ENCODE measurements around the gene HMGCS1. TPM values are rescaled to one million over a fixed set of nuclear protein-coding genes. Genes with fewer than 3 reads are reported as not detected.

HMGCS1 gene
- total and polyA plus RNA-seq, 9 of the 15 experiments (the other 6 are each of a cell fraction or from before 2014, with no cell fraction given): 43.7 to 337 (median 111) TPM

DNA sequence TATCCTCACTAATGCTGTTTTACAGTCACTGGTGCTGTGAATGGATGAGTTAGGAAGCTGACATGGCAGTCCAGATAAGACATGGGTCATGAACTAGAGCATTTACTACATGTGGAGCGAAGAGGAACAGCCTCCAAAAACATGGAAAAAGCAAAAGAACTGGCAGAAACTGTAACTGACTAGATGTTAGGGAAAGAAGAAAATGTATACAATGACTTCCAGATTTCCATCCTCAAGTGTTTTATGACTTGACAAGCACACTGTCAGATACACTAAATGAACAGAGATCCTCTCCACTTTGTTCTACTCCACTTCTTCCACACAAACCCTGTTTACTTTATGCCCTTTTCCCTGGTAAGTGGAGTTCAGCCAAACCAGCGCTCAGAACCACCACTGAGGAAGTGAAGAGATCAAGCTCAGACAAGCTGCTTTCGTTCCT is 11.5 kb downstream of the HMGCS1 start (continued):
- TF ChIP-seq FOS (IDR thresholded peaks at IDR 0.05; ENCODE audit: extremely low read depth, insufficient read length): no peak
- no peak for TF ChIP-seq MED1 (CRISPR knock-in tag; IDR thresholded peaks at IDR 0.05; ENCODE audit: borderline replicate concordance)
- TF ChIP-seq, protein P1, sequence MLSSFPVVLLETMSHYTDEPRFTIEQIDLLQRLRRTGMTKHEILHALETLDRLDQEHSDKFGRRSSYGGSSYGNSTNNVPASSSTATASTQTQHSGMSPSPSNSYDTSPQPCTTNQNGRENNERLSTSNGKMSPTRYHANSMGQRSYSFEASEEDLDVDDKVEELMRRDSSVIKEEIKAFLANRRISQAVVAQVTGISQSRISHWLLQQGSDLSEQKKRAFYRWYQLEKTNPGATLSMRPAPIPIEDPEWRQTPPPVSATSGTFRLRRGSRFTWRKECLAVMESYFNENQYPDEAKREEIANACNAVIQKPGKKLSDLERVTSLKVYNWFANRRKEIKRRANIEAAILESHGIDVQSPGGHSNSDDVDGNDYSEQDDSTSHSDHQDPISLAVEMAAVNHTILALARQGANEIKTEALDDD (IDR thresholded peaks at IDR 0.05): peak; percentile 75; the same call in 1 of the 2 replicates
- TF ChIP-seq KLF1 (tag; IDR thresholded peaks at IDR 0.05): no peak
- TF ChIP-seq ARID1B (IDR thresholded peaks at IDR 0.05): peak; percentile 53; the same call in 1 of the 2 replicates
- TF ChIP-seq DMBX1 (CRISPR knock-in tag; IDR thresholded peaks at IDR 0.05; ENCODE audit: borderline replicate concordance): no peak
- TF ChIP-seq NCOA1 (IDR thresholded peaks at IDR 0.05; ENCODE audit: low read depth): no peak
- TF ChIP-seq, protein P2, sequence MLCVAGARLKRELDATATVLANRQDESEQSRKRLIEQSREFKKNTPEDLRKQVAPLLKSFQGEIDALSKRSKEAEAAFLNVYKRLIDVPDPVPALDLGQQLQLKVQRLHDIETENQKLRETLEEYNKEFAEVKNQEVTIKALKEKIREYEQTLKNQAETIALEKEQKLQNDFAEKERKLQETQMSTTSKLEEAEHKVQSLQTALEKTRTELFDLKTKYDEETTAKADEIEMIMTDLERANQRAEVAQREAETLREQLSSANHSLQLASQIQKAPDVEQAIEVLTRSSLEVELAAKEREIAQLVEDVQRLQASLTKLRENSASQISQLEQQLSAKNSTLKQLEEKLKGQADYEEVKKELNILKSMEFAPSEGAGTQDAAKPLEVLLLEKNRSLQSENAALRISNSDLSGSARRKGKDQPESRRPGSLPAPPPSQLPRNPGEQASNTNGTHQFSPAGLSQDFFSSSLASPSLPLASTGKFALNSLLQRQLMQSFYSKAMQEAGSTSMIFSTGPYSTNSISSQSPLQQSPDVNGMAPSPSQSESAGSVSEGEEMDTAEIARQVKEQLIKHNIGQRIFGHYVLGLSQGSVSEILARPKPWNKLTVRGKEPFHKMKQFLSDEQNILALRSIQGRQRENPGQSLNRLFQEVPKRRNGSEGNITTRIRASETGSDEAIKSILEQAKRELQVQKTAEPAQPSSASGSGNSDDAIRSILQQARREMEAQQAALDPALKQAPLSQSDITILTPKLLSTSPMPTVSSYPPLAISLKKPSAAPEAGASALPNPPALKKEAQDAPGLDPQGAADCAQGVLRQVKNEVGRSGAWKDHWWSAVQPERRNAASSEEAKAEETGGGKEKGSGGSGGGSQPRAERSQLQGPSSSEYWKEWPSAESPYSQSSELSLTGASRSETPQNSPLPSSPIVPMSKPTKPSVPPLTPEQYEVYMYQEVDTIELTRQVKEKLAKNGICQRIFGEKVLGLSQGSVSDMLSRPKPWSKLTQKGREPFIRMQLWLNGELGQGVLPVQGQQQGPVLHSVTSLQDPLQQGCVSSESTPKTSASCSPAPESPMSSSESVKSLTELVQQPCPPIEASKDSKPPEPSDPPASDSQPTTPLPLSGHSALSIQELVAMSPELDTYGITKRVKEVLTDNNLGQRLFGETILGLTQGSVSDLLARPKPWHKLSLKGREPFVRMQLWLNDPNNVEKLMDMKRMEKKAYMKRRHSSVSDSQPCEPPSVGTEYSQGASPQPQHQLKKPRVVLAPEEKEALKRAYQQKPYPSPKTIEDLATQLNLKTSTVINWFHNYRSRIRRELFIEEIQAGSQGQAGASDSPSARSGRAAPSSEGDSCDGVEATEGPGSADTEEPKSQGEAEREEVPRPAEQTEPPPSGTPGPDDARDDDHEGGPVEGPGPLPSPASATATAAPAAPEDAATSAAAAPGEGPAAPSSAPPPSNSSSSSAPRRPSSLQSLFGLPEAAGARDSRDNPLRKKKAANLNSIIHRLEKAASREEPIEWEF (CRISPR knock-in tag; IDR thresholded peaks at IDR 0.05): no peak
- TF ChIP-seq, protein P3, sequence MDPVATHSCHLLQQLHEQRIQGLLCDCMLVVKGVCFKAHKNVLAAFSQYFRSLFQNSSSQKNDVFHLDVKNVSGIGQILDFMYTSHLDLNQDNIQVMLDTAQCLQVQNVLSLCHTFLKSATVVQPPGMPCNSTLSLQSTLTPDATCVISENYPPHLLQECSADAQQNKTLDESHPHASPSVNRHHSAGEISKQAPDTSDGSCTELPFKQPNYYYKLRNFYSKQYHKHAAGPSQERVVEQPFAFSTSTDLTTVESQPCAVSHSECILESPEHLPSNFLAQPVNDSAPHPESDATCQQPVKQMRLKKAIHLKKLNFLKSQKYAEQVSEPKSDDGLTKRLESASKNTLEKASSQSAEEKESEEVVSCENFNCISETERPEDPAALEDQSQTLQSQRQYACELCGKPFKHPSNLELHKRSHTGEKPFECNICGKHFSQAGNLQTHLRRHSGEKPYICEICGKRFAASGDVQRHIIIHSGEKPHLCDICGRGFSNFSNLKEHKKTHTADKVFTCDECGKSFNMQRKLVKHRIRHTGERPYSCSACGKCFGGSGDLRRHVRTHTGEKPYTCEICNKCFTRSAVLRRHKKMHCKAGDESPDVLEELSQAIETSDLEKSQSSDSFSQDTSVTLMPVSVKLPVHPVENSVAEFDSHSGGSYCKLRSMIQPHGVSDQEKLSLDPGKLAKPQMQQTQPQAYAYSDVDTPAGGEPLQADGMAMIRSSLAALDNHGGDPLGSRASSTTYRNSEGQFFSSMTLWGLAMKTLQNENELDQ (CRISPR knock-in tag; IDR thresholded peaks at IDR 0.05; ENCODE audit: borderline replicate concordance): no peak
- TF ChIP-seq GTF2E2 (tag; IDR thresholded peaks at IDR 0.05): no peak
- TF ChIP-seq TCF3 (CRISPR knock-in tag; IDR thresholded peaks at IDR 0.05): peak; percentile 26; the same call in 1 of the 2 replicates
- peak; percentile 58 for TF ChIP-seq CBFA2T3 (IDR thresholded peaks at IDR 0.05)
- no peak for TF ChIP-seq XRCC5 (IDR thresholded peaks at IDR 0.05; ENCODE audit: low read depth, low read length)
- no peak for TF ChIP-seq ZNF239 (CRISPR knock-in tag; IDR thresholded peaks at IDR 0.05)
- TF ChIP-seq MTA2 (IDR thresholded peaks at IDR 0.05; ENCODE audit: low read depth): no peak
- TF ChIP-seq FOXP1 (CRISPR knock-in tag; IDR thresholded peaks at IDR 0.05): no peak
